ENCODE results near the gene GPR137. TPM values are rescaled to one million over a fixed set of nuclear protein-coding genes. Genes with fewer than 3 reads are reported as not detected.

GPR137 gene, protein sequence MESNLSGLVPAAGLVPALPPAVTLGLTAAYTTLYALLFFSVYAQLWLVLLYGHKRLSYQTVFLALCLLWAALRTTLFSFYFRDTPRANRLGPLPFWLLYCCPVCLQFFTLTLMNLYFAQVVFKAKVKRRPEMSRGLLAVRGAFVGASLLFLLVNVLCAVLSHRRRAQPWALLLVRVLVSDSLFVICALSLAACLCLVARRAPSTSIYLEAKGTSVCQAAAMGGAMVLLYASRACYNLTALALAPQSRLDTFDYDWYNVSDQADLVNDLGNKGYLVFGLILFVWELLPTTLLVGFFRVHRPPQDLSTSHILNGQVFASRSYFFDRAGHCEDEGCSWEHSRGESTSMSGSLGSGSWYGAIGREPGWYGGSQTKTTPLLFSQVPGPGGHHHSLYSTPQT
- total RNA-seq (2022) (33.3 and 37.0 TPM in 2 replicates), Bru-seq, nascent RNA (percentile 39 among the genes with signal in this experiment), BruChase-seq, experiment 1, labeled RNA remaining after a 6-hour chase (percentile 70 among the genes with signal in this experiment), BruChase-seq, experiment 2, labeled RNA remaining after a 2-hour chase (percentile 62 among the genes with signal in this experiment)
- long read RNA-seq, partial matches to known transcripts, result 0 of 26 reads
- long read RNA-seq, other reads (novel, unspliced or antisense), result 22 of 26 reads

DNA sequence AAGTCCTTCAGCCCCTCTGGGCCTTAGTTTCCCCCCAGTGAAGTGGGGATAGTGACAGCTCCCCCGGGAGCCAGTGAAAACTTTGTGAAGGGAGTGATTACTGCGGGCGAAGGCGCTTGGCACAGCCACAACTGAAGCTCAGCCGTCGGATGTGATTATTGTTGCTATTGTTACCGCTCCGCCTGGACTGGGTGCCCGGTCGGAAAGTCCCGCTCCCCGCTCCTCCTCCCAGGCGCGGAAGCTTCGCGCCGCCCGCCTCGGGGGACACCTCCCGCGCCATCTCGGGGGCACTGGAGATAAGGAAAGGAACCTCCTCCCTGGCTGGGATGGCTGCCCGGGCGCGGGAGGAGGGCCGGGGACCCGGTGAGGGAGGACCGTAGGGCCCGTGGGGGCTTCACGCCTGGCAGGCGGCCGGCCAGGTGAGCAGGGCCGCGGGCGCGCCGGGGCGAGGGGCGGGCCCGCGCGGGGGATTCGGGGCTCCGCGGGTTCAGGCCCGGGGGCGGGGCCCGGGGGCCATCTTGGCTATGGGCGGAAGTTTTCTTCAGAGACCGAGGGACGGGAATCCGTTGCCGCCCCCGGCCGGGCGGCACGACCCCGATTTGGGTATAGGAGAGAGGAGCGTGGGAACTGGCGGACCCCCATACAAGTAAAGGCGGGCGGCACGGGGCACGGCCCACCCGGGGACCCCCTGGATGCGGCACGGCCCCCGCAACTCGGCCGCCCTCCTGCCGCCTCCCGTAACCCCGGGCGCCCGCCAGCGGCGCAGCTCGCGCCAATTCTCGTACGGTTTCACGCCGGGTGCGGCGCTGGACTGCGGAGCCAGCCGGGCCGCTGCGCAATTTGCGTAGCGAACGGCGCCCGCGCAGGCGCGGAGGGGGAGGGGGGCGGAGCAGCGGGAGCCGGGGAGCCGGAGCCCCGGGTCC, at the start of gene GPR137:
Gene GPR137 (plus strand): TSS at position 887 of the 923 bp plus-strand sequence. CDS start 677 bp downstream, outside the sequence.
- peaks cover 45% of the 10 kb centered on the region for H3K36me3 Mint-ChIP-seq (ENCODE audit: insufficient read depth, unreplicated experiment)
- H3K27me3 Mint-ChIP-seq (ENCODE audit: unreplicated experiment), result peaks cover 14% of the 10 kb centered on the region
- CTCF ChIA-PET, result interaction anchor here (0.6 to 2.1 kb wide), 6 partner anchors 13 to 46 kb away, joined by 3 to 8 read pairs (median 5); partner anchors contain the start of genes PLCB3, PRDX5 and TRMT112
- TSS peak; percentile 89 for BruUV-seq (replicated peaks)
- H3K9me3 Mint-ChIP-seq (ENCODE audit: low read depth, unreplicated experiment), result no peaks in the 10 kb centered on the region
- peaks cover 22% of the 10 kb centered on the region for H3K4me1 Mint-ChIP-seq (ENCODE audit: low read depth, unreplicated experiment)
- peak; percentile 87 for DNase-seq
- peak within 1 kb of the TSS; percentile 63 for H3K27ac Mint-ChIP-seq (ENCODE audit: unreplicated experiment)
- peak within 1 kb of the TSS; percentile 68 for H3K4me3 Mint-ChIP-seq (ENCODE audit: low read depth, unreplicated experiment)
- TF ChIP-seq, protein P1, sequence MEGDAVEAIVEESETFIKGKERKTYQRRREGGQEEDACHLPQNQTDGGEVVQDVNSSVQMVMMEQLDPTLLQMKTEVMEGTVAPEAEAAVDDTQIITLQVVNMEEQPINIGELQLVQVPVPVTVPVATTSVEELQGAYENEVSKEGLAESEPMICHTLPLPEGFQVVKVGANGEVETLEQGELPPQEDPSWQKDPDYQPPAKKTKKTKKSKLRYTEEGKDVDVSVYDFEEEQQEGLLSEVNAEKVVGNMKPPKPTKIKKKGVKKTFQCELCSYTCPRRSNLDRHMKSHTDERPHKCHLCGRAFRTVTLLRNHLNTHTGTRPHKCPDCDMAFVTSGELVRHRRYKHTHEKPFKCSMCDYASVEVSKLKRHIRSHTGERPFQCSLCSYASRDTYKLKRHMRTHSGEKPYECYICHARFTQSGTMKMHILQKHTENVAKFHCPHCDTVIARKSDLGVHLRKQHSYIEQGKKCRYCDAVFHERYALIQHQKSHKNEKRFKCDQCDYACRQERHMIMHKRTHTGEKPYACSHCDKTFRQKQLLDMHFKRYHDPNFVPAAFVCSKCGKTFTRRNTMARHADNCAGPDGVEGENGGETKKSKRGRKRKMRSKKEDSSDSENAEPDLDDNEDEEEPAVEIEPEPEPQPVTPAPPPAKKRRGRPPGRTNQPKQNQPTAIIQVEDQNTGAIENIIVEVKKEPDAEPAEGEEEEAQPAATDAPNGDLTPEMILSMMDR (IDR thresholded peaks at IDR 0.05; ENCODE audit: unreplicated experiment), result no peak
- intact Hi-C loops (cut with micrococcal nuclease; ENCODE audit: unreplicated experiment), result no loop called here

DNA sequence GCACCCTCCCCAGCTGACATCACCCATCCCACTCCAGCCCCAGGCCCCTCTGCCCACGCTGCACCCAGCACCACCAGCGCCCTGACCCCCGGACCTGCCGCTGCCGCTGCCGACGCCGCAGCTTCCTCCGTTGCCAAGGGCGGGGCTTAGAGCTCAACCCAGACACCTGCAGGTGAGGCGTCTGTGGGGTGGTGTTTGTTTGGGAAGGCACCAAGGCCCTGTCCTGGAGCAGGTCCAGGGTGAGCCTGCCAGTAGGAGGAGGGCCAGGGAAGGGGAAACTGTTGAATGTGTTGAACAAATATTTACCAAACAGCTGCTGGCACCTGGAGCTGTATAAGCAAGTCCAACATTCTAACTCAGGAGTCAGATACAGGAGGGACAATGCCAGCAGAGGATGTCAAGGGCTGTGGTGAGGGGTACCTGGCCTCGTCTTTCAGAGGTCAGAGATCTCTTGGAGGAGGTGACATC, 48.1 kb upstream of the GPR137 start:
- peak; percentile 83 for DNase-seq
- CTCF ChIA-PET, result interaction anchor here (0.6 to 1.6 kb wide), 6 partner anchors 9 to 118 kb away, joined by 3 to 7 read pairs (median 6); partner anchors contain the start of genes NUDT22, PPP1R14B and TRPT1
- H3K4me1 Mint-ChIP-seq (ENCODE audit: low read depth, unreplicated experiment), result peaks cover 25% of the 10 kb centered on the region
- H3K36me3 Mint-ChIP-seq (ENCODE audit: insufficient read depth, unreplicated experiment), result peaks cover 89% of the 10 kb centered on the region
- H3K4me3 Mint-ChIP-seq (ENCODE audit: low read depth, unreplicated experiment), result peak overlapping the region; percentile 51
- no peaks in the 10 kb centered on the region for H3K27me3 Mint-ChIP-seq (ENCODE audit: unreplicated experiment)
- no TSS peak for BruUV-seq (replicated peaks)
- peak overlapping the region; percentile 88 for H3K27ac Mint-ChIP-seq (ENCODE audit: unreplicated experiment)
- intact Hi-C loops (cut with micrococcal nuclease; ENCODE audit: unreplicated experiment), result loop anchor here (2.0 kb wide), 1 partner anchor 53 kb away; no protein-coding TSS in a partner anchor
- TF ChIP-seq, protein P1 (IDR thresholded peaks at IDR 0.05; ENCODE audit: unreplicated experiment), result no peak
- H3K9me3 Mint-ChIP-seq (ENCODE audit: low read depth, unreplicated experiment), result no peaks in the 10 kb centered on the region

DNA sequence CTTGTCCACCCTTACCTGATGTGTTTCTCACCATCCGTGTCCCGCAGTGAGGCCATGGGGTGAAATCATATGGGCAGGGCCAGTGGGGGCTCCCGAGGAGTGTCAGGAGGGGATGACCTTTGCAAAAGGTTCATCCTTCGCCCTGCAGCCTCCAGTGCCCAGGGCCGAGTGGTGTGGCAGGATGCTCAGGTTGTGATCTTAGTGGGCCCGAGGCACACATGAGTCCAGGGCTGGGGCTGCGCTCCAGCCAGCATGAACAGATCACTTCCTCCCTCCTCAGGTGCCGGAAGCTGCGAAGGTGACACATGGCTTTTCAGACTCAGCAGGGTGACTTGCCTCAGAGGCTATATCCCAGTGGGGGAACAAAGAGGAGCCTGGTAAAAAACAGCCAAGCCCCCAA, 47.6 kb upstream of the GPR137 start:
- H3K27ac Mint-ChIP-seq (ENCODE audit: unreplicated experiment), result peak overlapping the region; percentile 88
- H3K9me3 Mint-ChIP-seq (ENCODE audit: low read depth, unreplicated experiment), result no peaks in the 10 kb centered on the region
- no TSS peak for BruUV-seq (replicated peaks)
- H3K4me3 Mint-ChIP-seq (ENCODE audit: low read depth, unreplicated experiment), result peak overlapping the region; percentile 51
- peaks cover 30% of the 10 kb centered on the region for H3K4me1 Mint-ChIP-seq (ENCODE audit: low read depth, unreplicated experiment)
- intact Hi-C loops (cut with micrococcal nuclease; ENCODE audit: unreplicated experiment), result no loop called here
- TF ChIP-seq, protein P1 (IDR thresholded peaks at IDR 0.05; ENCODE audit: unreplicated experiment), result no peak
- CTCF ChIA-PET, result interaction anchor here (0.6 to 1.6 kb wide), 5 partner anchors 12 to 117 kb away, joined by 3 to 6 read pairs (median 5); partner anchors contain the start of genes NUDT22 and TRPT1
- H3K27me3 Mint-ChIP-seq (ENCODE audit: unreplicated experiment), result no peaks in the 10 kb centered on the region
- H3K36me3 Mint-ChIP-seq (ENCODE audit: insufficient read depth, unreplicated experiment), result peaks cover 89% of the 10 kb centered on the region
- no peak for DNase-seq

- H3K9me3 Mint-ChIP-seq (ENCODE audit: low read depth, unreplicated experiment), result no peaks in the 10 kb centered on the region
- no peak for DNase-seq
- BruUV-seq (replicated peaks), result no TSS peak
- intact Hi-C loops (cut with micrococcal nuclease; ENCODE audit: unreplicated experiment), result no loop called here
- peaks cover 90% of the 10 kb centered on the region for H3K36me3 Mint-ChIP-seq (ENCODE audit: insufficient read depth, unreplicated experiment)
- no peak overlapping the region for H3K4me3 Mint-ChIP-seq (ENCODE audit: low read depth, unreplicated experiment)
- no peaks in the 10 kb centered on the region for H3K27me3 Mint-ChIP-seq (ENCODE audit: unreplicated experiment)
- TF ChIP-seq, protein P1 (IDR thresholded peaks at IDR 0.05; ENCODE audit: unreplicated experiment), result no peak
- CTCF ChIA-PET, result no interaction called here
- peaks cover 39% of the 10 kb centered on the region for H3K4me1 Mint-ChIP-seq (ENCODE audit: low read depth, unreplicated experiment)
- H3K27ac Mint-ChIP-seq (ENCODE audit: unreplicated experiment), result no peak overlapping the region
These were observed 46.6 kb upstream of the GPR137 start for GRCh38 chr11:64238999-64239398.
